Astrocyte of the hippocampus (primary cell): ENCODE results near the gene PSMD14.
A peak's percentile ranks its signal among the peaks of the same experiment; 100 is the strongest.
"Not testable (repeated sequence)": the region's sequence is repeated elsewhere in the genome, so short reads cannot be mapped to it uniquely, and the experiment has no call there.

Source experiments
- DNase-seq: peaks from one replicate; pipeline ENCODE4 v3.0.0; 2011; ENCODE audit warnings: low read depth, low spot score

Gene PSMD14

GRCh38 chr2:161335626-161336025, 27.4 kb downstream of the PSMD14 start:
- DNase-seq, result no peak

DNA sequence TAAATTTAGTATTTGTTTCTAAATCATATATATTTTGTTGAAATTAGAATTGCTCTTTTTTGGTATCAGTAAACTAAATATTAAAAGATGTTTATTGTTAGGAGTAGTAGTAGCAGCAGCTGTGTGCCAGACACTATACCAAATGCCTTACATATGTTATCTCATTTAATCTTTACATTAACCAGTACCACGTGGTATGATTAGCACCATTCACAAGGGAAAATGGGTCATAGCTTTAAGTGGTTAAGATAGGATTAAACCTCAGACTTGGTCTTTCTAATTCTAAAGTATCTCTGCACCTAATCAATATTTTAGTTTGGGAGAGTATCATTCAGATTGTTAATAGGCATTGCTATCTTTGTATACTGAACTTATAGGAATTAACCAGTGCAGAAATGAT, 29.0 kb downstream of the PSMD14 start:
- no peak for DNase-seq

DNA sequence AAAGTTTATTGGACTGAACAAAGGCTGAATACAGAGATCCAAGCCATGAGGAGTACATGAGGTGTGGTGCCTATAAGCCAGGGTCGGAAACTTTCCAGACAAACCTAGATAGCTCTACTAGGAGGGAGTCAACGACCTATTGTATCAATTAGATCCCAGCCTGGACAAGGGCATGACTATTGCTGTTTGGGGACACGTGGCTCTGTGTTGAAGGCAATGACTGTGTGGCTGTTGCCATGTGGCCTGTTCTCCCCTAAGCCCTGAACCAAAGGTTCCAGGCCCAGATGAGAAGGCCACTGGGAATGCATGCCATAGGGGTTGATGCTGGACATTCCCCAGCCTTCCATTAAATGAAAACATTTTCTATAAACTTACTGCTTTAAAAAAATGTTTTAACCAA, 31.3 kb downstream of the PSMD14 start:
- not testable (repeated sequence) for DNase-seq

GRCh38 chr2:161340930-161341413, 32.7 kb downstream of the PSMD14 start:
- DNase-seq, result peak; percentile 36

DNA sequence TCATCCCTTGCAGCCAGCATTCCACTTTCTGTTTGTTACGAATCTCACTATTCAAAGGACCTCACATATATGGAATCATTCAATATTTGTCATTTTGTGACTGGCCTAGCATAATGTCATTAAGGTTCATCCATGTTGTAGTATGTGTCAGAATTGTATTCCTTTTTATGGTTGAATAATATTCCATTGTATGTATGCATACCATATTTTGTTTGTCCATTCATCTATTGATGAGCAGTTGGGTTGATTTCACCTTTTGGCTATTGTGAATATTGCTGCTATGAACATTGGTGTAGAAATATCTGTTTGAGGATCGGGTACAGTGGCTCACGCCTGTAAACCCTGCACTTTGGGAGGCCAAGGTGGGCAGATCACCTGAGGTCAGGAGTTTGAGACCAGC, 35.0 kb downstream of the PSMD14 start:
- no peak for DNase-seq

- DNase-seq, result no peak
Observed at GRCh38 chr2:161344692-161345091, 36.5 kb downstream of the PSMD14 start.

DNA sequence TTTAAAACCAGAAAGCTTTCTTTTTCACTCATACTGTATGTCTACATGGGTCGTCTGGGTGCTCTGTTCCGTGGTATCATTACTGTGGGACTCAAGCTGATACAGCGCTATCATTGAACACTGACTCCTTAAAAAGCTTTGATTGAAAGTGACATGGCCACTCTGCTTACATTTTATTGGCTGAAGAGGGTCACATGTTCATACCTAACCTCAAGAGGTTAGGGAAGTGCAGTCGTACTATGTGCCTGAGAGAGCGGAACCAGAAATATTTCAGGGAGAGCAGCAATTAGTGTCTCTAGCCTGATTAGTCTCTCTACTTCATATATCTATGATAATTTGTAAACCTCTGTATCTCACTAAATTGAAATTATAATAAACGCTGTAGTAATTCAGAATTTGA, 43.5 kb downstream of the PSMD14 start:
- no peak for DNase-seq

DNA sequence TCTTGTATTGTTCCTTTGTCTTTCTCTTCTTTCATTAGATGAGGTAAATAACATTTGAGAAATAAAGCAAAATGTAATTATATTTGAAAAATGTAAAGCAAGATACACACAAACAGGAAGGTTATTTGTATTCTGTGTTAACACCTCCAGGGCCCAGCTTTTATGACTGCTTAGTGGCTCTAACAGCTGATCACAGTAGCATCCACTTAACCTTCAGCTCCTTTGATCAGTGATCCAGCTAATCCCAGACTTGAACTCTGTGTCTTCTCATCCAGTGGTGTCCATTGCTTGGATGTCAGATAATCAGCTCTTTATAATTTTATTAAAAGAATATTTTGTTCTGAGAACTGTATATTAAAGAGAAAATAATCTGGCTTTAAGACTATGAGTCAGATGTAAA, 44.5 kb downstream of the PSMD14 start:
- no peak for DNase-seq

DNA sequence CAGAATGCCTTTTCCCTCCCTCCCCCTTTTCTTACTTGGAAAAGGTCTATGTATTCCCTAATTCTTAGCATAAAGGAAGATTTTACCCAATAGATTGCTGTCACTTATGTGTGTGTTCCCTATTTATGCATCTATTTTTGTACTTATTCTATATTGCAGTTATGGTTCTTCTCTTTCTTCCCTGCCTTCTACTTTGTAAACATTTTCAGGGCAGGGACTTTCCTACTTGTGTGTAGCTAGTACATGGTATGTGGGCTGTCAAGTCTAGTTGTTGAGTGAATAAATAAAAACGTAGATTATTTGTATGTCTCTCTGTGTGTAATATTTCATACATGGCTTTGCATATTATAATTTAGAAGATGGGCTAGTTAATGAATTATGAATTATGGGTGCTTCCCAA, 45.3 kb downstream of the PSMD14 start:
- DNase-seq, result no peak

- no peak for DNase-seq
Observed at GRCh38 chr2:161354106-161354505, 45.9 kb downstream of the PSMD14 start.

DNA sequence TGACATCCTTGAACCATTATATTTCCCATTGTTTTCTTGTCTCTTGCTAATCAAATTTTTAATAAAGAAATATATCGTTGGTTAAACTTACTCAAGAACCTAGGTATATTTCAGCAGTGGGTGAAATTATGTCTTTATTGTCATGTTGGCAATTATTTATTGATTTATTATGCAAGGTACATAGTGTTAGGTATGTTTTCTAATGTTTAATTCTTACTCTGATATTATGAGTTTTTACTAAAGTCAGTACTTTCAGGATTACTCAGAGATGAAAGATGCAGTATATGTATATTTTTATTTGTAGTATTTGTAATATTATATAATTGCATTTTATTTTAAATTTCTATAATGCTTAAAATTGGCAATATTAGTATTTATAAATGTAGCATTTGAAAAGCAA, 46.9 kb downstream of the PSMD14 start:
- DNase-seq, result no peak

- DNase-seq, result no peak
Observed at GRCh38 chr2:161355983-161356382, 47.8 kb downstream of the PSMD14 start.

DNA sequence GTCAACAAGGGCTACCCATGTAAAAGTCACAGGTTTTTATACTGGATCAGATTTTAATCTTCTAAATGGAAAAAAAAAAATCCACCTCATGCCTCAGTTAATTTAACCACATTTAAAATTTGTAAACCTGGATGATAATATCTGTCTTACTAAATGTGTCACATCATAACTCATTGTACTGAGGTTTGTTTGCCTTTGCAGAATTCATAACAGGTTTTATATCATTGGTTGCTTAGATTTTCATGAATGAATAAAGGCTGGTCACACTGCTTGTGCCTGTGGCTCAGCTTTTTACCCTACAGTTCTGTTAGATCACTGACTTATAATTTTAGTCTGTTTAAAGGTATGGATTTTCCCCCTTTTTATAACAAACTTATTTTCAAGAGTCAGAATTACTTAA, 48.9 kb downstream of the PSMD14 start:
- no peak for DNase-seq

- DNase-seq, result no peak
Observed at GRCh38 chr2:161358838-161359237, 50.6 kb downstream of the PSMD14 start.

GRCh38 chr2:161360095-161360654, 52.0 kb downstream of the PSMD14 start:
- not testable (repeated sequence) for DNase-seq

DNA sequence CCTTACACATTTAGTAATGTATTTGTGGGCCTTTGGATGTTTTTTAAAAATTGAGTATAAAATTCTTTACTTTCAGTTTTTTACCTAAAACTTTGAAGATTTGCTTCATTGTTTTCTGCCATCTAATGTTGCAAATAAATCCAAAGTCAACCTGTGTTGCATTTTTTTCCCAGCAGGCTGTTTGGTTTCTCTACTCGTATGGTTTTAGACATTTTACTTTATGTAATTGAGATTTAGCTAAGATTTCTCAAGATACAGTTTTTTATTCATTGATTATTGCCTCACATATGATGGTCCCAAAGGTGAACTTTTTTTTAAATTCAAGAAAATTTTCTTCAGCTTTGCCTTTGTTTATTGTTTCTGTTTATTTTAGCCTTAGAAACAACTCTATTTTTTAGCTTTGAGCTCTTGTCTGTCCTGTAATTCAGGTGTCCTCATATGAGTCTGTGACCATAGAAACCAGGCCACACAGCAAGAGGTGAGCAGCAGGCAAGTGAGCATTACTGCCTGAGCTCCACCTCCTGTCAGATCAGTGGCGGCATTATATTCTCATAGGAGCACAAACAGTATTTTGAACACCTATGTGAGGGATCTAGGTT, 54.4 kb downstream of the PSMD14 start:
- no peak for DNase-seq

DNA sequence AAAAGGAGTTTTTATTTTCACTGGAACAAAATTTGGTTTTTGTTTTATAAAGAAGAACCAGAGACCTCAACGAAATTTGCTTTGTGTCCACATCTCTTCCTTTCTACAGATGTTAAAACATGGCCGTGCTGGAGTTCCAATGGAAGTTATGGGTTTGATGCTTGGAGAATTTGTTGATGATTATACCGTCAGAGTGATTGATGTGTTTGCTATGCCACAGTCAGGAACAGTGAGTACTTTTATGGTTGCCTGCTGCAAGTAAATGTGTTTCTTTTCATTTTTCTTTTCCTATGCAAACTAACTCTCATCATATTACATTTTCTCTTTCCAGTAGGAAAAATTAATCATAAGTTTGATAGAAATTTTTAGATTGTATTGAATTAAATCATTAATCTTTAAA, 59.5 kb downstream of the PSMD14 start:
- DNase-seq, result no peak

DNA sequence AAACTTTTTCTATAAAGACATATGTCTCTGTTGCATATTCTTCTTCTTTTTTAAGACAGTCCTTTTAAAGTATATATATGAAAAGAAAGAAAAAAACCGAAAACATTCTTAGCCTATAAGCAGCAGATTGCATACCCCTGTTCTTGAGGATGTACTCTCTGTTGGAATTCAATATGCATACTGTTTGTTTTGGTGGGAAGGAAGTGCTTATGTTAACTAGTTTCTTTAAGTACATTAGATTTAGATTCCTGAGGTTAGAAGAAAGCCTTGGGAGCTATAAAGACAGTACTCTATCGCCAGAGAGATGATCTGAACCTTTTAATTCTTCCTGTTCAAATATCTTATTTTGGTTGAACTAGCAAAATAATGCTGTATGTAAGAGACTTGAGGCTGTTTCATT, 61.1 kb downstream of the PSMD14 start:
- no peak for DNase-seq

- DNase-seq, result no peak
Observed at GRCh38 chr2:161370981-161371380, 62.8 kb downstream of the PSMD14 start.

GRCh38 chr2:161371869-161372268, 63.6 kb downstream of the PSMD14 start:
- DNase-seq, result no peak

DNA sequence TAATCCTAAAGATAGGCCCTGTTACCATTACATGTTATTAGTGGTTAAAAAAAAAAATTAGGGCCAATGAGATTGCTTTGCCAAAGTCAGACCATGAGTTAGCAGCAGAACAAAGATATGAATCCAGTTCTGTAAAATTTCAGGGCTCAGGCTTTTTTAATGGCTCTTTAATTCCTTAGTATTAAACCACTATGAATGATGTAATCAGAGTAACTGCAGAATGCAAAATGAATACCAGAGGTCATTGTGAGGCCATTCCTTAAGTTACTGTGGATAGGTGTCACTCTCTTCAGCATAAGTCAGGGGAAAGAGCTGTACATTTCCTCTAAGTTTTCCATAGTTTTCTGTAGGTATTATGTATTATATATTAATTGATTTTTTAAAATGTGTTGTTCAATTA, 65.7 kb downstream of the PSMD14 start:
- DNase-seq, result peak; percentile 49

DNA sequence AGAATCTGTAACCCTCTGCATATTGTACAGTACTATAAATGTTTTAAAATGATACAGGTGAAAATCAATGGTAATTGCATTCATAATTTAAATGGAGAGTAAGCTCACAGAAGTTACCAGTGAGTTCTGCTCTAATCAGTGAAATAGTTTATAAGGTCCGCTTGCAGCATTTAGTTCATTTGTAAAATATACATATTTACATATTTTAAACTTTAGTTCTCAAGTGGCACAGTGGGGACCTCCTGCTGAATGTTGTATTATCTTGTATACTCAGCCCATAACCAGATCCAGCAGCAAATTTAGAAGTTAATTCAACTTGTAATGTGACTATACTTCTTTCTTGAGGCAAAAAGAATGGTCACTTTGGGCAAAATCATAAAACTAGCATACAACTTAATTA, 66.2 kb downstream of the PSMD14 start:
- no peak for DNase-seq

DNA sequence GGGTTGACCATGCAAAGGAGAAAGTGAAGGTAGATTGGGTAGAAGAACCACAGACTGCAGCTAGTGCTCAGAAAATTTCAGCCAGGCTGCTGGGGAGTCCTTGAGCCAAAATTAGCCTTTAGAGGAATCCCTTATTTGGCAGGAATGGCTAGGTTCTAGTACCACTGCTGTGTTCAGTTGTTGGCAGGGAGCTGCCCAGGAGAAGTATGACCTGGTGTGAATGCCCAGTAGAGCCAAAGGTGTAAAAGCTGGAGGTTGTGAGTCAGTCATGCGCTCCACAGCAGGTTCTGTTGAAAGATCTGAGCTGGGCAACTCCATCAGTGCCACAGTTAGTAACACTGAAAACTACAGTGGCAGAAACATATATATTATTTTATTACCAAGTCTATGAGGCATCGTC, 71.5 kb downstream of the PSMD14 start:
- DNase-seq, result no peak

DNA sequence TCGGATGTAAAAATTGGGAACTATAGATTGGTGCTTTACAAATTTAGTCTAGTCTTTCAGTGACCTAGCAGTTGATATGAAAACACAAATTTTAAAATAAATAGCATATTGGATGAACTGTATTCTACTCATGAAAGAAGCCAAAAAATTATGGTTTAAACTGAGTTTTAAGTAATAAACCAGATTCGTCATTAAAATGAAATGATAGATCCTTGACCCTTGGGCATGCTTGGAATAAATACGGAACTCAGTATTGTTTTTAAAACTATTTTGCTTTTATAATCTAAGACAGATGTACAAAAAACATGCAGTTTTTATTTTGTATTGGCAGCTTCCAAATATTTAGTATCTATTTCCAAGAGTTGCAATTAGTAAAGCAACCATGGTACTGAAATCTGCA, 73.3 kb downstream of the PSMD14 start:
- no peak for DNase-seq
